ENCODE data around the gene SOX4.
"Not testable (repeated sequence)": the region's sequence is repeated elsewhere in the genome, so short reads cannot be mapped to it uniquely, and the experiment has no call there.

The SOX4 gene

DNA sequence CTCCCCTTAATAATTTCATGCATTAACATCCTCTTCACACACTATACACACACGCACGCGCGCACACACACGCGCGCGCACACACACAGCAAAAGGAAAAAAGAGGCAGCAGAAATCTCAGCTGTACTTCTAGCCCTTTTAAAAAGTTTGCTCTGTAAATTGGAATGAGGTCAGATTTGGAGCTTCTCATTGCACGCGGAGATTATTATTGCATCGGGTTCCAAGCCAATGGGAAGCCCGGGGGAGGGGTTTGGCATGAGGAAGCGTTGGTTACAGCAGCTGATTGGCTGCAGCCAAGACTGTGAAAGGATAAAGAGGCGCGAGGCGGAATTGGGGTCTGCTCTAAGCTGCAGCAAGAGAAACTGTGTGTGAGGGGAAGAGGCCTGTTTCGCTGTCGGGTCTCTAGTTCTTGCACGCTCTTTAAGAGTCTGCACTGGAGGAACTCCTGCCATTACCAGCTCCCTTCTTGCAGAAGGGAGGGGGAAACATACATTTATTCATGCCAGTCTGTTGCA lies at the start of gene SOX4:
Gene SOX4, plus strand, starts transcription at position 340 of the 515 bp plus-strand sequence. CDS start 784 bp downstream, outside the sequence.
- peak; percentile 98 for DNase-seq

DNA sequence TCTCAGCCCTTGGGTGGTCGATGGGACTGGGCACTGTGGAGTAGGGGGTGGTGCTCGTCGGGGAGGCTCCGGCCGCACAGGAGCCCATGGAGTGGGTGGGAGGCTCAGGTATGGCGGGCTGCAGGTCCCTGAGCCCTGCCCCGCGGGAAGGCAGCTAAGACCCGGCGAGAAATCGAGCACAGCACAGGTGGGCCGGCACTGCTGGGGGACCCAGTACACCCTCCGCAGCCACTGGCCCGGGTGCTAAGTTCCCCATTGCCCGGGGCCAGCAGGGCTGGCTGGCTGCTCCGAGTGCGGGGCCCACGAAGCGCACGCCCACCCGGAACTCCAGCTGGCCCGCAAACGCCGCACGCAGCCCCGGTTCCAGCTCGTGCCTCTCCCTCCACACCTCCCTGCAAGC lies 41.3 kb upstream of the SOX4 start:
- DNase-seq = not testable (repeated sequence)

DNA sequence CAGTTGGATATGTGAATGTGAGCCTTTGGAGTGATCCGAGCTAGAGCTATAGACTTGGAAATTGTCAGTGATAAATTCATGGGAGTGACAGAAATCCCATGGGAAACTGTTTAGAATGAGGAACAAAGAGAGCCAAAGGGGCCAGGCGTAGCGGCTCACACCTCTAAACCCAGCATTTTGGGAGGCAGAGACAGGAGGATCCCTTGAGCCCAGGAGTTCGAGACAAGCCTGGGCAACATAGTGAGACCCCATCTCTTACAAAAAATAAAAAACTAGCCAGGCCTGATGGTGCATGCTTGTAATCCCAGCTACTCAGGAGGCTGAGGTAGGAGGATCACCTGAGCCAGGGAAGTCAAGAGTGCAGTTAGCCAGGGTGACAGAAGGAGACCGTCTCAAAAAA lies 39.3 kb upstream of the SOX4 start:
- no peak for DNase-seq

DNA sequence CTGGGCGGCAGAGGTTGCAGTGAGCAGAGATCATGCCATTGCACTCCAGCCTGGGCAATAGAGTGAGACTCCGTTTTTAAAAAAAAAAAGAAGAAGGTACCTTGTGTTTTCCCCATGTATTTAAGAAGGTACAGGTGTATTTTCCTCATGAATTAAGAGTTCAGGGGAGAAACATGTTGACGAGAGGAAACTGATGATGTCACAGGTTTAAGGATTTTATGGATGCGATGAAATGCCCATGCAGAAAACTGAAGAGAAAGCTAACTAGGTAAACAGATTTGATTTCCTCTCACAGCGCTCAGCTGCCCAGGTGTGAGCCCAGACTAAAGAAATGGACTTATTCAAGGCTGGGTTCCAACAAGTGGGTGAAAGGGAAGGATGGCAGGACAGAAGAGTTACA lies 38.4 kb upstream of the SOX4 start:
- no peak for DNase-seq

DNA sequence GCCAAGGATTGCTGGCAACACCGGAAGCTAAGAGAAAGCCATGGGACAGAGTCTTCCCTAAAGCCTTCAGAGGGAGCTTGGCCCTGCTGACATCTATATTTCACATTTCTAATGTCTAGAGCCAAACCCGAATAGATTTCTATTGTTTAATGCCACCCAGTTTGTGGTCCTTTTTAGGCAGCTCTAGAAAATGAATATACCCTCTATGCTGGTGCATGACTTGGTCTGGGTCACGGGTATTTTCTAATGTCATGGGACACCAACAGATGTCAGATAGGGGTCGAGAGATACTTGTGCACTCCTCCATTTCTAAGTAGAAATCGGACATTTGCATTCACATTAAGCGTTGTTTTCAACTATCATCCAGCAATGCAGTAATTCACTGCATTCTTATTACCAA lies 37.0 kb upstream of the SOX4 start:
- no peak for DNase-seq

DNA sequence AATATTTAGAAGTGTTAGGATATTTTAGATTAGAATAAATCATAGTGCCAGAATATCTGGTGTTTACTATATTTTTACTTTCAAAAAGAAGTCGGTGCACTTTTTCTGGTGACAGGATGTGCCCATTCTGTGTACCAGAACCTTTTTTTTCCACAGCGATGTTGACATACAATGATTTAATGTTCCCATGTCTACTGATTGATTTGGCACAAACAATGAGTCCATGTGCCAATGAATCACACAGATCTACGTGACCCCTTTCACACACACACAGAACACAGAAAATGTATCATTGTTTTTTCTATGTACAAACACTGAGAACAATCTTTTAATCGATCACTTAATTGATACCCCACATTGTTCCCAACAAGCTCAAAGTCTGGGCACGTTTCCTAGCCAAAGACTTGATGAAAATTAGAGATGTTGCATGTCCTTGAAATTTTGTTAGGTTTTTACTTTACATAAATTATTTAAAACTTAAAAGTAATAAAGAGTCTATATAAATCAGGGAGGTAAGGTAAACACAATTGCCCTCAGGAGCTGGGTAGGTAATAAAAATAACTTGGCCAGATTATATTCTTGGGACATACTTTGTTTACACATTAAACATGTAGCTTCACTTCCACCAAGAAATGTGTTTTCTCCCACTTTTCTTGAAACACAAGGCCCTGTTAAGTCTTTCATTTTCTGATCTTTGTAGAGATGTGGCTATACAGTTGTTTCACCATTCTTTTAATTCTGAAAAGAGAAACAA lies 36.4 kb upstream of the SOX4 start:
- DNase-seq = peak; percentile 76

DNA sequence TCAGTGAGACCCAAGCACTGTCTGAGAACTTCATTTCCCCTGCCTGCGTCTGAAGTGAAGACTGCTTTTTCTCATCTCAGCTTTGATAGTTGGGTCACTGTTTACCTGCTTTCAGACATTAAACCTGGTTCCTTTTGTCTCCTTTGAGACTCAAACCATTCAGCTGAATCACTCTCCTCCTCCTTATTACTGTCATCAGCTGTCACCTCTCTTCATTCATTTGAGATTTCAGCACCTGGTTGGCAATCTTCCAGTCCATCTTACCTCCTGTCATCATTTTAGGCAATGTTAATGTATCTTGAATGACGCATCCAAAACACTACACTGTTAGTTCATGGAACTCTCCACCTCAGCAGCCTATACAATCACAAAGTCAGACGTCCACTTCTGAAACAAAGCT lies 34.3 kb upstream of the SOX4 start:
- peak; percentile 43 for DNase-seq

DNA sequence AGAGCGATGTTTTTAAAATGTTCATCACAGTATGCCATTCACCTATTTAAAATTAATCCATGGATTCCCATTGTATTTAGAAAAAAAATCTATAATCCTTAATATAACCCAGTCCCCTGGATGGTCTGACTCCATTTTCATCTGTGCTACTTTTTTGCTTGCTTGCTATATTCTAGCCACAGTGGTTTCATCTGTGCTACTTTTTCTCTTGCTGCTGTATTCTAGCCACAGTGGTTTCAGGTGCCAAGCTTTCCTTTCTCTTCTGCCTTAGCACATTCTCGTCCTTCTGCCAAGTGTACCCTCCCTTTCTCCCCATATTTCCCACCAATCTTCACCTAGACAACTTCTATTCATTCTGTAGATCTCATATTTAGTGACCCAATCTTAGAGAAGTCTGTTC lies 33.3 kb upstream of the SOX4 start:
- no peak for DNase-seq

DNA sequence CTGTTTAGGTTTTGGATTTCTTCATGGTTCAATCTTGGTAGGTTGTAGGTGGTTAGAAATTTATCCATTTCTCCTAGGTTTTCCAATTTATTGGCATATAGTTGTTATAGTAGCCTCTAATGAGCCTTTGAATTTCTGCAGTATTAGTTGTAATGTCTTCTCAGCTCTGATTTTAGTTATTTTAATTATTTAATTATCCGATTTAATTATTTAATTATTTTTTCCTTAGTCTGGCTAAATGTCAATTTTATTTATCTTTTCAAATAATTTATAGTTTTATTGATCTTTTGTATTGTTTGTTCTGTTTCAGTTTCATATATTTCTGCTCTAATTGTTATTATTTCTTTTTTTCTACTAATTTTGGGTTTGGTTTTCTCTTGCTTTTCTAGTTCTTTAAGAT lies 28.1 kb upstream of the SOX4 start:
- no peak for DNase-seq

DNA sequence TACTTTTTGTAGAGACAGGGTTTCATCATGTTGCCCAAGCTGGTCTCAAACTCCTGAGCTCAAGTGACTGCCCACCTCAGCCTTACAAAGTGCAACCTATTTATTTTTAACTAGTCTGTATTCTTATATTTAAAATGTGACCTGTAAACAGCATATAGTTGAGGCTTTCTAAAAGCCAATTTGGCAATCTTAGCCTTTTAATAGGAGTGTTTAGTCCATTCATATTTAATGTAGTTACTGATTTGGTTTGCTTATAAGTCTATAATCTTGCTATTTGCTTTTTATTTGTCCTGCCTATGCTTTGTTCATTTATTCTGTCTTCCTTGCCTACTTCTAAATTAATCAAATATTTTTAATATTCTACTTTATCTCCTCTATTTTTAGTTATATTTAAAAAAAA lies 15.0 kb upstream of the SOX4 start:
- DNase-seq = no peak

DNA sequence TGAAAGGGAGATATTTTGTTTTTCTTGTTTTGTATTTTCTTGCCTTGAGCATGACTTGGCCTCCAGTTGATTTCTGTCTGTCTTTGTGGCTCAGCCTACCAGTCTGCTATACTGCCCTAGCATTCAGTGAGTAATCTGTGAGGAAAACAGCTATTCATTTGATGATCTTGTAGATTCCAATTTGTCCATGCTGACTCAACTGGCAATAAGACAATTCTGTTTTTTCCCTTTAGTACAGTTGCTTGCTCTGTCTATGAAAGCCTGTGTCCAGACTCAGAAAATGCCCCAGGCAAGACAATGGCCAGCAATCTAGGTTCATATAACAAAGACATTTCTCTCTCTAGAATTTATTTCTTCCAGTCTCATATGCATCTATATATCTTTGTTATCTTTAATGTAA lies 10.9 kb upstream of the SOX4 start:
- no peak for DNase-seq

DNA sequence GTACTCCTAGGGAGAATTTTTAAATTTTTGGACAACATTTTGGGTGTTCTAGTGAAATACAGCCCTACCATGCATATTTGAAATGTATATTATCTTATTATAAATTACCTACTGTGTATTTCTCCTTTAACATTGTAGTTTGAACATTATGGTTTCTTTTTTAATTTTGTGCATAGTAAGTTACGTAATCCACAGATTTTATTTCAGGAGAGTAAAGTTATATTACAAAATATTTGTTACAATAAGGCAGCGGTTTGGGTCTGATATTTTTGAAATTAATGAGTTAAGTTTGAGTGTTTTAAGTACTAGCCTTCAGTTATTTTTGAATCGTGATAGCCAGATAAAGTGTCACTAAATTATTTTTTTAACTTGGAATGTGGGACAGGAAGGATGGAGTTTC lies 7.3 kb upstream of the SOX4 start:
- no peak for DNase-seq

DNA sequence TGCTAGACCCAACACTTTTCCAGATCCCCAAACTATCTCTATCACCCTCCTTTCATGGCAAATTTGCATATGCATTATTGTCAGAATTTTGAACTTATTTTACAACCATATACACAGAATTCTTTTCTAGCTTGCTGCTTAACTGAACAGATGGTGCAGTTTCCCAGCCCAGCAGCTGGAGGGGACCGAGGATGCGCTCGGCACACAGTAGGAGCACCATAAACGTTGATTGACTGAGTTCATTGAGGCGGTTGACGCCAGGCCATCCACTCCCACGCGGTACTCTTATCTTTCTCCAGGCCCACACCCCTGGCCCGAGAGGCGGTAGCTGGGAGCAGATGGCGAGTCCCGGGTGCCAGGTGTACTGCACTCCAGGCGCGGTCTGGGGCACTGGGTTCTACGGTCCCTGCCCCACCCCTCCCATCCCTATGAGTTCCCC lies 6.8 kb upstream of the SOX4 start:
- no peak for DNase-seq

DNA sequence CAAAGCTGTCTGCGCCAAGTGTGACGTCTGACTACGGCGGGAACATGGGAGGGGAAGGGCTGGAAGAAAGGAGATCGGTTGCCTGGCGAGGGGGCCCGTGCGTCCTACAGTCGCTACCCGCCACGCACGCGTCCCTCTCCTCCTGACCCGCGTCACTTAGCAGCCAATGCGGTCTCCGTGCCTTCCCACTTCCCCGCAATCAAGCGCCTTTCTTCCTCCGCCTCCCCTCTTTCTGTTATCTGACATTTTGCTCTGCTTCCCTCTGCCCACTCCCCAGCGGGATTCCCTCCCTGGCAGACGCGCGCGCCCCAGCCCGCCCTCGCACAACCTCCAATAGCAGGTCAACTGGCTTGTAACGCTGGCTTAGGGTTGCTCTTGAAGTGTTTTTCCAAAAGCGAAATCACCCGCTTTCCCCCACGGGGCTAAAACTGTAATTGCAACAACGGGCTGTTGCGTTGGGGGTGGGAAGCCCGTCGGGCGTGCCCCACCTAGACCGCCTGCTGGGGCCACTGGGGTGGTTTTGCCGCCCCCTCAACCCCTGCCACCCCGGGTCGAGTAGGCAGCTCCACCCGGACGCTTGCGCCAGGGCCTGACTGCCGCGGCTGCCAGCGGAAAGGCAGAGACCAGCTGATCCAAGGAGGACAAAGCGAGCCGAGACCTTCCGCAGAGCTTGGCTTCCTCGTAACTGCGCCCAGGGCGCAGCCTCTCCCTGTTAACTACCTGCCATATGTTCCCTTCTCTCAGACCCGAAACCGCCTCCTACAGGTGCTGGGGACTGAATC lies 6.2 kb upstream of the SOX4 start:
- peak; percentile 95 for DNase-seq

DNA sequence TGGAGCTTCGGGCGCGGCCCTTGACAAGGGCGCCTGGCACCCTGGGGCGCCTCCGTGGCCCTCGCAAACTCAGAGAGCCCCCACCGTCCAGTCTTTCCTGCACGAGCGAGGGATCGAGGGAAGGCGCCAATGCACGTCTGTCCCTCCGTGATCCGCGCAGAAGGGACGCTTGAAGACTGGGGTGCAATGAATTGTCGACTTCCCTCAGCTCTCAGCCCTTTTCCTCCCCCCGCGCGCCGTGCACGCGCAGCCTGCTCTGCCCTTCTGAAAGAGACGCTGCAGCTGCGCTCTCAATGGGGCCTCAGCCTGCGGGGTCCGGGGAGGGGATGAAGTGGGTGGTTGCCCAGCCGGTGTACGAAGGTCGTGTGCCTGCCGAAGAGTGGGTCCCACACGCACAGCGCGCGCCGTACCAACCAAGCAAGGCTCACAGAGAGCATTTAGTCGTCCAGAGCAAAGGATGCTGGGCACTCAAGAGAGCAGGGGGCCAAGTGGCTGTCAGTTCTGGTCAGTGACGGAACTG lies 5.5 kb upstream of the SOX4 start:
- DNase-seq = peak; percentile 92

DNA sequence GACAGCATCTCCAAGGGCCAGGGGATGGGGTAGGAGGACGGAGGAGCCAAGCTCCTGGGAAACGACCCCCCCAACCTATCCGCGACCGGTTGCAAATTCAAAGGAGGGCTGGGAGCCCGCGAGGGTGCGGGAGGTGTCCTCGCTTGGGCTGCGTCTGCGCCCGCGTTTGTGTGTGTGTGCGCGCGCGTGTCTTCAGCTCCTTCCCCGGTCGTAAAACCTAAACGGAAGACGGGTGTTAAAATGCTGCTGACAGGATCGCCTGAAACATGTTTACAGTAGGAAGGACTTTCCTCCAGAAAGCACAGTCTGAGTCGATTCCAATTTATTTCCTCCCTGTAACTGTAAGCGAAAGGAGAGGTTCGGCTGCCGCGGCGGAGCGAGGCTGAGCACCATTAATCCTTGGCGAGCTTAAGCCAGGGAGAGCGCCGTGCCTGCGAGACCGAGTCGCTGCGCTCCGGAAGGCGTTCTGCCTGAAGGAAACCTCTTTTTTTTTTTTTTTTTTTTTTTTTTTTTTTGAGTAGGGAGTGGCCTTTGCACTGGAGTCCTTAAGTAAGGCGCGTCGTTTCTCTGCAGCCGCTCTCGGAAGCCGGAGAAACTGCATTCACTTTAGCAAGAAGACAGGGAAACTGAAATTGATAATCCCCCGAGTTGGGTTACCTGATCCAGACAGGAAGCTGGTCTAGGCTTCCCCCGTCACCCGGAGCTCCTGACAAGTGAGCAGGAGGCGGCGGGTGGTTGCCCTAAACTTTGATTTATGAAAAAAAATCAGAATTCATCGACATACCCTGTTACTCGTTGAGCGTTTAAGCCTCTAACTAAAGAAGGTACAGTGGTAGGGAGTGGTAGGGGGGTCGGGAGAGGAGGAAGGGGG lies 4.8 kb upstream of the SOX4 start:
- DNase-seq = peak; percentile 89

DNA sequence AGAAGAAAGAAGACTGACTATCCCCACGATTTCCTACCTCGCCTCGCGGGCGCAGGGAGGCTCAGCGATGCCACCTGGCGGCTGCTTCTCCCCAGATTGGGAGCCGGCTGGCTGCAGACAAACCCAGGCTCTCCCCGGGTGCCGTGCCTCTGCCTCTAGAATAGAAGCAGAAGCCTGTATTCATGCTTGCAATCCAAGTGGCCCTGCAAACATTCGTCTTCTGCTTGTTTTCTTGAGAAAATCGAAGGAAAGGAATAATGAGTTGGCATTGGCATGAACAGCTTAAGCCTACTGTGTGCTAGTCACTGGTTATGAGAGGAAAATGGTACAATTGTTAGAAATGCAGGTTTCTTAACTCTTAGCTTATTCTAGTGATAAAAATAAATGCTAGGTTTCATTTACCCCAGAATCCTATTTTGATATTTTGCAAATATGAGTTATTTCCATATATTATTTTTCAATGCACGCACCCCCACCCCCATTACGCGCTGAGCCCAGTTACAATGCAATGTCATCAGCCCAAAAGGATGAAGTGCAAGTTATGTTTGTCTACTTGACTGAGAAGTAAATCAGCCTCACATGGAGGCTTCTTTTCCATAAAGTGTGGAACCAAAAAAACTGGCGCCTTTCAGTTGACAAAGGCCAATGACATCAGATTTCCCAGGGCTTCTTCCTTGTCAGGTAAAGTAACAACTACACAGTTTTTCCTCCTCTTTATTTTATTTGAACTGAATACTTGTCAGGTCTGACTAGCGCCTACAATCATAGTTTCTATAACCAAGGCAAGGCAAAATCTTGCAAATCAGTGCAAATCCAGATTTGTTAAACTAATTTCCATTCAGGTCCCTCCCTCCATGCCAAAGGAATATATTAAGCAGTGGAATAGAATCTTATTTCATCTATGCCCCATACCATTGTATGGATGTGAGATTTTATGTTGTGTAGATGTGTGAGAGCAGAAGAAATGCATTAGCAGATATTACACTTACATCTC lies 3.9 kb upstream of the SOX4 start:
- DNase-seq = peak; percentile 84

DNA sequence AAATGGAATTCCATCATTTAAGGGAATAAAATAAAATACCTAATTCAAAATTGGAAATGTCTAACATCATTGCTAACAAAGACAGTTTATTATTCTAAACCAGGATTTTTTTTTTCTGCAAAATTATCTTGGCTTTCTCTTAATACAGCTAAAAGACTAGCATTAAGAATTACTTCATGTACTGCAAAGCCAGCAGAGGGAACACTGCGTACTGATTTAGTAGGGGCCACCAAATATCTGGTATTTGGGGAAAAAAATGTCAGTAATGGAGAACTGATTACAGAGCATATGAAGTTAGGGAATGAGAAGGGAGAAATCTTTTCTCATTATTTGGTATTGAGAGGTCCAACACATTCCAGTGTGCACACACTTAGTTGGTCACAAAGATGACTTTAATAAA lies 3.2 kb upstream of the SOX4 start:
- no peak for DNase-seq

DNA sequence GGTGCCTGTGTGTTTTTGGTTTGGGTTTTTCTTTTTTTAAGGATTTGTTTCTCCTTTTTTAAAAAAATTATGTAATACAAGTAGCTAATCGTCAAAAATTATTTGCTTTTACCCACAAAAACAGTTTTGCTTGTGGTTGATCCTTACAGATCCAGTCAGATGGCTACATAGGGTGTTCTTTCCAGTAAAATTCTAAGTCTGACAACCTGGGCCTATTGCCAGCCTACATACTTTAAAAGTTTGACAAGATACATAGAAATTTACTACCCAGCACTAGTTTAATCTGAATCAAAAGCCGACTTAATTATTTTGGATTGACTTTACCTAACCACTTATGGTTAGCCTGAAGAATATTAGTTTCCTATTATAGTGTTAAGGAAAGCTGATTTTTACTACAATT lies 2.1 kb upstream of the SOX4 start:
- DNase-seq = no peak

DNA sequence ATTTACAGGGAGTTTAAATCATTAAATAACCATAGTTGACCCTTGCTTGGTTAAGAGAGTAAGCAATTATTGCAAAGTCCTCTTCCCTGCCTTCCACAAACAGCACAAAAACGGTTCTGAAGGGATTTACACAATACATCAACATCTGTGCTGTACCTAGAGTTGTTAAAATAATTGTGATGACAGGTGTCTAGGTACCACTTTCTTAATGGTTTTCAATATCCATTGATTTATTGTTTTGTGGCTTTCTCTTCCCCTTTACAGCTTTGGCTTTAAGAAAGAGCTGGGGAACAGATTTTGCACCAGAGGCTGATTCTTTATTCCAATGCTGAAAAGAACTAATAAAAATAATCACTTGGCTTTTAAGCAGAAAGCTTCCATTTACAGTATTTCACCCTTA lies 598 bp upstream of the SOX4 start:
- DNase-seq = peak; percentile 27

DNA sequence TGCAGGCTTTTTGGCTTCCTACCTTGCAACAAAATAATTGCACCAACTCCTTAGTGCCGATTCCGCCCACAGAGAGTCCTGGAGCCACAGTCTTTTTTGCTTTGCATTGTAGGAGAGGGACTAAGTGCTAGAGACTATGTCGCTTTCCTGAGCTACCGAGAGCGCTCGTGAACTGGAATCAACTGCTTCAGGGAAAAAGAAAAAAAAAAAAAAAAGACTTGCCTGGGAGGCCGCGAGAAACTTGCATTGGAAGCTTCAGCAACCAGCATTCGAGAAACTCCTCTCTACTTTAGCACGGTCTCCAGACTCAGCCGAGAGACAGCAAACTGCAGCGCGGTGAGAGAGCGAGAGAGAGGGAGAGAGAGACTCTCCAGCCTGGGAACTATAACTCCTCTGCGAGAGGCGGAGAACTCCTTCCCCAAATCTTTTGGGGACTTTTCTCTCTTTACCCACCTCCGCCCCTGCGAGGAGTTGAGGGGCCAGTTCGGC lies 420 bp downstream of the SOX4 start:
- peak; percentile 77 for DNase-seq

Data from NCI-H146 (cell line).